GM12891 (cell line): ENCODE data around the gene CTAGE1.

Source experiments
- DNase-seq: peaks from one replicate; pipeline ENCODE4 v3.0.0; 2011; ENCODE audit warnings: low spot score; ENCODE audit not compliant: insufficient read length
- FAIRE-seq: peaks from 2 replicates; lab custom pipeline; 2011; peaks lifted over from hg19 to GRCh38; lab: Jason Lieb, UNC
- PAX5 ChIP-seq: IDR thresholded peaks from 2 replicates; pipeline ENCODE4 v1.6.1; 2011; ENCODE audit warnings: low read length, moderate library complexity, mild to moderate bottlenecking; ENCODE audit not compliant: insufficient read depth, severe bottlenecking
- POLR2A ChIP-seq: IDR thresholded peaks from 2 replicates; pipeline ENCODE4 v1.6.1; 2011; ENCODE audit warnings: low read depth, low read length, control low read depth
- POLR2AphosphoS5 ChIP-seq: IDR thresholded peaks from 2 replicates; pipeline ENCODE4 v1.6.1; 2011; ENCODE audit warnings: low read depth, low read length, control low read depth
- POU2F2 ChIP-seq: IDR thresholded peaks from 2 replicates; pipeline ENCODE4 v1.6.1; 2011; ENCODE audit warnings: low read depth, mild to moderate bottlenecking, control low read depth, low read length, moderate library complexity
- SPI1 ChIP-seq: IDR thresholded peaks from 2 replicates; pipeline ENCODE4 v1.6.1; 2011; ENCODE audit warnings: low read depth, low read length, control low read depth
- TAF1 ChIP-seq: IDR thresholded peaks from 2 replicates; pipeline ENCODE4 v1.6.1; 2011; ENCODE audit warnings: low read depth, low read length, control low read depth

The CTAGE1 gene

DNA sequence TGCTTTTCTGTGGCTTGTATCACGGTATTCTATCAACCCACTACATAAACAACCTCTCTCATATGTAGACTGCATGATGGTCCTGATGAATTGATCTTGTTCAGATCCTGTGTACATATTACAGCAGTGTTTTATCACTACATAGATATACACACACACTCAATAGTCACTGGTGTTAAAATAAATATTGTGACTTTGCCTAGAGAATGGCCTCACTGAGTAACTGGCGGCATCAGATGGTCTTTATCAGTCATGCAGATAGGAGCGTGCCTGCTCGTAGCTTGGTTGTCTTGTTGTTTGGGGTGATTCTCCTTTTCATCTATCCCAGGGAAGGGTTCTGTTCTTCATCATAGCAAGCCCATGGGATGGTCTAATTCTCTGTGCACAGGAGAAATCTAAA is 18.4 kb upstream of the CTAGE1 start:
- DNase-seq (no peak), FAIRE-seq (no peak)
- no peak for TF ChIP-seq POLR2AphosphoS5
- no peak for TF ChIP-seq POU2F2
- TF ChIP-seq POLR2A, result no peak
- no peak for TF ChIP-seq SPI1
- TF ChIP-seq TAF1, result no peak
- TF ChIP-seq PAX5, result no peak

DNA sequence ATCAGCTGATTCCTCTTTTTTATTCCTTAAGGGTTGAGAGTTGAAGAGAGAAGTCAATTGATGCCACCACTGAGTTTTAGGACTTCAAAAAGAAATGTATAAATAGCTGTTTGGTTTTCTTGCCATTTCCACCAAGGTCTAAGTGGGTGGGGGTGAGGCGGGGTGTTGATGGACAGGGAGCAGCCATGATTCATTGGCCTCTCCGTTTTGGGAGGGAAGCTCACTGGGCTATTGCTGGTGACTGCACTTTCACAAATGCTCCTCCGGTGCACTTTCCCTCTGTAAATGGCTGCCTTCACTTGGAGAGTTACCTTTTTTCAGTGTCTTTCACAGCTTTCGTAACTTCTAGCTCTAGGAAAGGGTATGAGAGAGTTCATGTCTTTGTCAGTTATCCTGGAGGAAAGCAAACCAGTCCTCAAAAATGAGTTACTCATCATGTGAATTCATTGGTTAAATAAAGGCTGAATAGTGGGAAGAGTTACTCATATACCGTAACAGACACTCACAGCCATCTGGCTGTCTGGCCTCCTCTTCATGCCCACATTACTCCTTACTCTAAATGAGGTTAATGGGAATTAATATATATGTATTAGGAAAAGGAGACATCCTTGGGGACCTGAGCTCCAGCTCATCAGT is 17.4 kb upstream of the CTAGE1 start:
- no peak for DNase-seq
- no peak for FAIRE-seq
- no peak for TF ChIP-seq POLR2AphosphoS5
- no peak for TF ChIP-seq SPI1
- no peak for TF ChIP-seq POU2F2
- TF ChIP-seq TAF1, result no peak
- TF ChIP-seq POLR2A, result no peak
- TF ChIP-seq PAX5, result no peak

DNA sequence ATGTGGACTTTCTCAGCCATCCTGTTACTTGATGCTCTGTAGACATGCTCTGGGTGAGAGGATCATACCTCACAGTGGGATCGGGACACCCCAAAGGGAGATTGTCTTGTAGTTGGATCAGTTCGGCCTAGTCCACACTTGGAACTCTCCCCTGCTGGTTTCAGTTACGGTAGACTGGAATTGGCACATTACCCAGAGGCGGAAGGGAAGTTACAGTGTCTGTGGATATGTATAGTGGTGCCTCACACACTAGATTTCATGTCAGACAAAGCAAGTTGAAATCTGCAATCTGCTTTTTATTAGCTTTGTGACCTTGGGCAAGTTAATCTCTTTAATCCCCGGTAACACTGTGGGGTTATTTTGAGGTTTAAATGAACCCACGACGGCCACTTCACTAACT is 16.2 kb upstream of the CTAGE1 start:
- no peak for TF ChIP-seq PAX5
- TF ChIP-seq POLR2A, result no peak
- no peak for TF ChIP-seq POLR2AphosphoS5
- no peak for TF ChIP-seq POU2F2
- no peak for TF ChIP-seq TAF1
- TF ChIP-seq SPI1, result no peak
- DNase-seq (no peak), FAIRE-seq (no peak)

DNA sequence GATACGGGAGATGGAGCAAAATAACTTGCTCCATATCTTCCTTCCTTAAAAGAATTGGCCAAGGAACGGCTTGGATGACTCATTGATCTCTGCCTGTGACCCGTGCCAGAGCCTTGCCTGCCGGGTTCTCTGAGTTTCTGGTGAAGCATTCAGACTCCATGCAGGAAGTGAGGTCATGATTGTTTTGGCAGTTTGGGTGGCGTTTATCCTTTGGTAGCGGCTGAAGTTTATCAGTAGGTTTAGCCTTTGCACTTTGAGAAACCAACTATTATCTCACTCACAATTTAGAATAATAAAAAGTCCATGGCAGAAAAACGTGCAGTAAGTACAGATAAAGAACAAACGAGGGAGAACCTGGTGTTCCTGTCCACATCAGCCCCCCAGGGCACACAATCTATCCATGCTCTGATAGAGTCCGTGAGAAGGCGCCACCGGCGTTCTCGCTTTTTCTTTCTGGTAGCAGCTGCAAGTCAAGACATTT is 15.0 kb upstream of the CTAGE1 start:
- TF ChIP-seq SPI1, result no peak
- TF ChIP-seq POLR2AphosphoS5, result no peak
- TF ChIP-seq TAF1, result no peak
- TF ChIP-seq POU2F2, result no peak
- TF ChIP-seq PAX5, result no peak
- no peak for TF ChIP-seq POLR2A
- FAIRE-seq (no peak), DNase-seq (no peak)

DNA sequence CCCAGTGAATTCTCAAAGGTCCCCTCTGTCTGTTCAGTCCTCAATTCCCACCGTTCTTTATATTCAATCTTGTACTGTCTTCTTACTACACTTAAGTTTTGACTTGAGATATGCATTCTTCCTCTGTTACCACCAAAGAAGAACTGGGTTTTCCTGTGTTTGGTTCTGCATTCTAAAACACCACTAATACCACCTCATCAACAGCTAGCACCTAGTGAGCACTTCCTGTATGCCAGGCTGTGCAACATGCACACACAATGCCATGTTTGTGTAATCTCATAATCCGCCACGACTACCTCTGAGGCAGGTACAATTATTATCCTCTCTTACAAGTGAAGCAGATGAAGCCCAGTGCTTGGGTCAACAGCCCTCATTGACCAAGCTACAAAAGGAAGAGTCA is 11.8 kb upstream of the CTAGE1 start:
- DNase-seq, result no peak
- TF ChIP-seq SPI1 (no peak), TAF1 (no peak), POLR2AphosphoS5 (no peak), PAX5 (no peak), POU2F2 (no peak)

DNA sequence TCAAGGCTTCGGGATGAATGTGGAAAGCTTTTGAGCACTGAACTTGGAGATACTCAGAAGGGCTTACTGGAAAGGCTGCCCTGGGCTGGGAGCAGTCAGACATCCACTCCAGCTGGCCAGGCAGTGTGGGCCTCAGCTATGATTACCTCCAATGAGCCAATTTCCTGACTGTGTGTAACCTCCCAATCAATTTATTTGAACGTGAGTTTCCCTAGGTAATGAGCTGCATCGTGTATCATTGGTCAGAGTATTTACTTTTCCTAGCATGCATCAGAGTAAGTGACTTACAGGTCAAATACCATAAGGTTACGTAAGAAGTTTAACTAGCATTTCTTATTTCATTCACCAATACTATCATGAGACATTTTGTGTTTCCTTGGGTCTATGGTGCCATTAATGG is 11.0 kb upstream of the CTAGE1 start:
- FAIRE-seq (no peak), DNase-seq (no peak)
- no peak for TF ChIP-seq PAX5
- TF ChIP-seq POU2F2, result no peak
- no peak for TF ChIP-seq POLR2AphosphoS5
- no peak for TF ChIP-seq TAF1
- no peak for TF ChIP-seq SPI1
- no peak for TF ChIP-seq POLR2A

More for the DNA sequence above, 11.8 kb upstream of the CTAGE1 start:
- FAIRE-seq, result no peak

DNA sequence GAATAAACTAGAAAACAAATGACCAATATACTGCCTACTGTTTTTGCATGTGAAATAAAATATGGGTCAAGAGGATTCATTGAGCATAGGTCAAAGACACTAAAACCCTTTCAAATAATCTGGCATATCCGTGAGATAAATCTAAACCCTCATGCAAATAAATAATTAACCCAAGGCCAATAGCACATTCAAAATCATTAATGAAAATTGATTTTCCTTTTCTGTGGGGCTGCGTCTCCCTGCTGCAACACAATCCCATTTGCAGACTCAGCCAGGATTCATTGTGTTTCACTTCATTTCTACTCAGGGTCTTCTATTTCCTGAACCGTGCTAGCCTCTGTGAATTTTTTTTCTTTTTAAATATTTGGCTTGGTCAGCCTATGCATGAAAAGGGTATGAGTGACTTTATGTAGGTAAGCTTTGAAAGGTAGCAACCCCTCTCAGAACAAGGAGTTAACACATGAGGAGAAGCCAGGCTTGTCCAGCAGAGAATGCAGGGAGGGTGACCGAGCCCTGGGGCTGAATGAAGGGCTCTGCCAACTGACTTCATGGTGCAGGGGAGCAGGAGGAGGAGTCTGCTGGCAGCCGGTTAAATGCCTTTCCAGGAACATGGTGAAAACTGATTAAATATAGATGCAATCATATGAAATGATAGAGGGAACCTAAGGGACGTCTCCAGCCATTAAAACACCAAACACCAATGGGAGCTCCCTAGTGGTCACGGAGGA is 10.3 kb upstream of the CTAGE1 start:
- FAIRE-seq (no peak), DNase-seq (no peak)
- TF ChIP-seq POLR2A, result no peak
- no peak for TF ChIP-seq SPI1
- TF ChIP-seq POU2F2, result no peak
- TF ChIP-seq TAF1, result no peak
- no peak for TF ChIP-seq POLR2AphosphoS5
- TF ChIP-seq PAX5, result no peak

DNA sequence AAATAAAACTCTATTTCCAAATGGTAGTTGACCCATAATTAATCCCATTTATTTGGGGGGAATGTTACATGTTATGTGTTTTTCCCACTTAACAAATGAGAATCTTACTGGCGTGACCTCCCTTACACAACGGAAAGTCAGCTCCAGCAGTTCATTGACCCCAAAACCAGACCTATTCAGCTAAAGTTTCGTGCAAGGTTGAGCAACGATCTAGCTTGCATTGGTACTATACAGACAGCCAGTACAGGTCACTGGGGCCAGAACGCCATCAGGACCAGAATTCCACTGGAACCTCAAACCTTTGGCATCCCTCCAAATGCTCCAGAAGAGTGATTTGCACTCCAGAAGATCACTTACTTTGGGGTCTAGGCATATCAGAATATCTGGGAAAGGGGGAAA is 6.8 kb upstream of the CTAGE1 start:
- no peak for TF ChIP-seq SPI1
- no peak for TF ChIP-seq POLR2A
- no peak for TF ChIP-seq POU2F2
- no peak for TF ChIP-seq POLR2AphosphoS5
- no peak for TF ChIP-seq PAX5
- TF ChIP-seq TAF1, result no peak
- DNase-seq (no peak), FAIRE-seq (no peak)

DNA sequence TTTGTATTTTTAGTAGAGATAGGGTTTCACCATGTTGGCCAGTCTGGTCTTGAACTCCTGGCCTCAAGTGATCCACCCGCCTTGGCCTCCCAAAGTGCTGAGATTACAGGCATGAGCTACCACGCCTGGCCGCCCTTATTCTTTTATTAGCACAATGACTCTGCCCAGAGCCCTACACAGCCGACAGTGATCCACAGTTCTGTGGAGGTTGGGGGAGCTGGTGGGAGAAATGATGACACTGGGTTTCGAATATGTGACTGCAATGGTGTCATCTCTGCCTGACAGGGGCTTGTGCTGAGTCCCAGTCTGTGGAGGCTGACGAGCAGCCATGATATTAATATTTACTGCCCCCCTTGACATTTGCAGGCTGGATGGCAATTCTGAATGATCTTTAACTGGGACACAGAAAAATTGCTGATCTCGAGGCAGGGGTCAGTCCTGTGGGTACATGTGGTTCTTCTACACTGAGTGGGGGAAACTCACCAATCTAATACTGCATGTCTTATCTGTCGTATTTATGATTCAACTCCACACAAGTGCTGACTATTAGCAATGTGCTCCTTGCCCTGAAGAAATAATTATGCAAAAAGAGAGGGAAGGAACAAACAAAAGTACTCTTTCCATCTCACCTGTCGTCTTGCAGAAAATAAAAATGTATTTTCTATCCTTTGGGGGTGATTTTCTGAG is 6.3 kb upstream of the CTAGE1 start:
- TF ChIP-seq PAX5, result no peak
- DNase-seq (no peak), FAIRE-seq (no peak)

DNA sequence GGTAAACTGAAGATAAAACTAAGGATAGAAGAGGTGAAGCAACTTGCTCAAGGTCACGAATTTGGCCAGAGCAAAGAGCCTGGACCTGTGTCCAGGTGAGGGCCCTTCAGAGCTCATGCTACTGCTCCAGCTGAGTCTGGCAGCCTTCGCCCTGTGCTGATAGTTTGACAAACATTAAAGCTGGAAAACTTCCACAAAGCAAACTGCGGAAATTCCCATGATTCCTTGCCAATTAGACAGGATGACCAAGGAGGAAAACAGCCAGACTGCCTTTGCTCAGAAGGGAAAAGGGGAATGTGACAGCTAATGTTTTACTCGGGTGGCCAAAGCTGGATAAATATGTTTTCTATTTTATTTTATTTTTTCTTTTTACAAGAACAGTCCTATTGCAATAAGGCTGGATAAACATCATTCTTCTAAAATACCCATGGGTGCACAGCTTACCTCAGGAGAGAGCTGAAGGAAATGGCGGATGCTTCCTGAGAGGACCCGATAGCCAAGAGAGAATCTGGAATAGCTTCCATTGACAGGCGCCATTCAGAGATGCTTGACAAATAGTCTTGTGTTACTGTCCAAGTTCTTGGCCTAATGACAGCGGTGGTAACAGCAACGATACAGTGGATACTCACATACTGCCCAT is 5.3 kb upstream of the CTAGE1 start:
- no peak for DNase-seq
- TF ChIP-seq POLR2A (no peak), PAX5 (no peak), SPI1 (no peak), POU2F2 (no peak), POLR2AphosphoS5 (no peak), TAF1 (no peak)
- FAIRE-seq, result no peak

DNA sequence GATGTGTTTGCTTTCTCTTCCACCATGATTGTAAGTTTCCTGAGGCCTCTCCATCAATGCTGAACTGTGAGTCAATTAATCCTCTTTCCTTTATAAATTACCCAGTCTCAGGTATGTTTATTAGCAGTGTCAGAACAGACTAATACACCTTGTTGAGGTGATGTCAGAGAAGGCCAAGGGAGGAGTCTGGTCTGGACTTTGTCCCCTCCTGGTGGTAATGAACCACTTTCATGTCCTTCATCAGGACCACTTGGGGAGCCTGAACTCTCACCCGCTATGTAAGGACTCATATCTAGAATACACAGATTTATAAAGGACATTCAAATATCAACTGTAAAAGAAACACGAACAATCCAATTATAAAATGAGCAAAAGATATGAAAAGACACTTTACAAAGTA is 2.9 kb upstream of the CTAGE1 start:
- DNase-seq (no peak), FAIRE-seq (no peak)
- no peak for TF ChIP-seq POU2F2
- TF ChIP-seq POLR2A, result no peak
- TF ChIP-seq PAX5, result no peak
- no peak for TF ChIP-seq TAF1
- no peak for TF ChIP-seq POLR2AphosphoS5
- TF ChIP-seq SPI1, result no peak
